Measurements from ENCODE around the gene MBNL3.
"Not testable (repeated sequence)": the region's sequence is repeated elsewhere in the genome, so short reads cannot be mapped to it uniquely, and the experiment has no call there.

MBNL3 gene

GRCh38 chrX:132474544-132475248 is 14.1 kb downstream of the MBNL3 start:
- peak in 2 of 4 experiments; percentile 14 to 19 for DNase-seq

GRCh38 chrX:132472397-132472796 is 16.4 kb downstream of the MBNL3 start:
- DNase-seq, result no peak

- DNase-seq, result no peak
Observed at GRCh38 chrX:132470831-132471230, 18.0 kb downstream of the MBNL3 start.

- no peak for DNase-seq
Observed at GRCh38 chrX:132470179-132470578, 18.7 kb downstream of the MBNL3 start.

GRCh38 chrX:132468454-132468853 is 20.4 kb downstream of the MBNL3 start:
- no peak for DNase-seq

GRCh38 chrX:132467989-132468388 is 20.8 kb downstream of the MBNL3 start:
- no peak for DNase-seq

- no peak for DNase-seq
Observed at GRCh38 chrX:132467026-132467425, 21.8 kb downstream of the MBNL3 start.

- DNase-seq, result peak; percentile 60 to 70 (median 63)
Observed at GRCh38 chrX:132463411-132463810, 25.4 kb downstream of the MBNL3 start.

GRCh38 chrX:132461886-132462285 is 27.0 kb downstream of the MBNL3 start:
- DNase-seq, result no peak

GRCh38 chrX:132452911-132453550 is 35.8 kb downstream of the MBNL3 start:
- no peak for DNase-seq

GRCh38 chrX:132445909-132446308 is 42.9 kb downstream of the MBNL3 start:
- DNase-seq, result not testable (repeated sequence)

- DNase-seq, result no peak
Observed at GRCh38 chrX:132444936-132445335, 43.9 kb downstream of the MBNL3 start.

- peak; percentile 50 to 75 (median 60) for DNase-seq
Observed at GRCh38 chrX:132443196-132444135, 45.4 kb downstream of the MBNL3 start.

- DNase-seq, result peak; percentile 23 to 53 (median 36)
Observed at GRCh38 chrX:132442691-132443090, 46.1 kb downstream of the MBNL3 start.

- no peak for DNase-seq
Observed at GRCh38 chrX:132435222-132435621, 53.6 kb downstream of the MBNL3 start.

GRCh38 chrX:132433551-132433950 is 55.3 kb downstream of the MBNL3 start:
- DNase-seq, result no peak

- no peak for DNase-seq
Observed at GRCh38 chrX:132433001-132433400, 55.8 kb downstream of the MBNL3 start.

GRCh38 chrX:132428896-132429295 is 59.9 kb downstream of the MBNL3 start:
- no peak for DNase-seq

- no peak for DNase-seq
Observed at GRCh38 chrX:132426695-132427281, 62.0 kb downstream of the MBNL3 start.

- no peak for DNase-seq
Observed at GRCh38 chrX:132425744-132426318, 63.0 kb downstream of the MBNL3 start.

GRCh38 chrX:132423323-132423722 is 65.5 kb downstream of the MBNL3 start:
- DNase-seq, result no peak

GRCh38 chrX:132415012-132415411 is 73.8 kb downstream of the MBNL3 start:
- no peak for DNase-seq
